Ectodermal cell (in vitro differentiated cells): ENCODE measurements around the gene SND1.

Experiments used
- H3K27ac ChIP-seq: 2 replicates; pipeline ENCODE4 v1.7.0; 2013; ENCODE audit warnings: mild to moderate bottlenecking, low read depth, low read length; ENCODE audit not compliant: insufficient read depth, poor library complexity, severe bottlenecking
- H3K27me3 ChIP-seq: 2 replicates; pipeline ENCODE4 v1.7.0; 2013; ENCODE audit warnings: mild to moderate bottlenecking, low read length; ENCODE audit not compliant: insufficient read depth, control insufficient read depth, poor library complexity, severe bottlenecking
- H3K36me3 ChIP-seq: one replicate; pipeline ENCODE4 v1.7.0; 2013; ENCODE audit warnings: low read length; ENCODE audit not compliant: control insufficient read depth, insufficient read depth
- H3K4me1 ChIP-seq: one replicate; pipeline ENCODE4 v1.7.0; 2013; ENCODE audit warnings: low read length; ENCODE audit not compliant: control insufficient read depth, insufficient read depth
- H3K4me3 ChIP-seq: 2 replicates; pipeline ENCODE4 v1.7.0; 2013; ENCODE audit warnings: low read depth, low read length, control low read depth; ENCODE audit not compliant: insufficient read depth
- H3K9me3 ChIP-seq: 2 replicates; pipeline ENCODE4 v1.7.0; 2013; ENCODE audit warnings: mild to moderate bottlenecking, low read length, moderate library complexity; ENCODE audit not compliant: control insufficient read depth
- WGBS, 2 experiments: methylation state at CpG; one replicate each; pipeline ENCODE4 v1.1.7; 2013; ENCODE audit warnings: missing lambda C conversion rate in 2 of 2; 5-methylcytosine and 5-hydroxymethylcytosine counted together

Gene SND1

DNA sequence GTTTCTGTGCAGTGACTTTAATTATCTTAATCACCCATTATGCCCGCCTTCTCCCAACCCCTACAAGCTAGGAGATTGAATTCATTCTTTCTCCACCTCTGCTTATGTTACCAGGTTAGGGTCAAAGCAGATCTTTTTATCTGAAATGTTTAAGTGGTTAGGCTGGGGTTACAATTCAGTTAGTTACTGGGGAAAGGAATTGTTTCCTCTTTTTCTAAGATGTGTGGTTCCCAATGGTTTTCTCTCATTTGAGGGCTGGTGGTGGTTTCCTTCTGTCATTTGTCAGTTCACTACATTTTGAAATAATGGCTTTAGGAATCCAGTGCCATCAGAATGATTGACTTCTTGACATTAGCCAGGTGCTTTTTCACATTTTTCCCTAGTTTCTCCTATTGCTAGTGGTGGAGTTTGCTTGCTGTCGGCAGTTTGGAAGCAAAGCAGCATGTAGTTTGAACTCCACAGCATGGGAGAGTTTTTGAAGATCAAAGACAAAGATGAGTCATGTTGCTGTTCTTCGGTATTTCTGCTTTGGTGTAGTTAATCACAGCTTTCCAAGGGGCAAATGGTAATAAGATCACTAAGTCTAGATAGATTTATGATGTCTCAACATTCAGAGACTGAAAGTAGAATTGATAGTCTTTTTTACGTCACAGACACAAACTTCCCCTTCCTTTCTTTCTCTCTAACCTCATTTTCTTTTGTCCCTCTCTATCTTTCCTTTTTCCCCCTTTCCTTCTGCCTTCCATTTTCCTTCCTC lies 168.2 kb downstream of the SND1 start:
- H3K4me3 ChIP-seq = no peak overlapping the region
- WGBS, 2 experiments = 68% methylated on average over 4 of the region's 4 CpGs
- no peaks in the 10 kb centered on the region for H3K36me3 ChIP-seq
- no peaks in the 10 kb centered on the region for H3K27me3 ChIP-seq
- no peaks in the 10 kb centered on the region for H3K9me3 ChIP-seq
- peaks cover 19% of the 10 kb centered on the region for H3K4me1 ChIP-seq
- no peak overlapping the region for H3K27ac ChIP-seq

DNA sequence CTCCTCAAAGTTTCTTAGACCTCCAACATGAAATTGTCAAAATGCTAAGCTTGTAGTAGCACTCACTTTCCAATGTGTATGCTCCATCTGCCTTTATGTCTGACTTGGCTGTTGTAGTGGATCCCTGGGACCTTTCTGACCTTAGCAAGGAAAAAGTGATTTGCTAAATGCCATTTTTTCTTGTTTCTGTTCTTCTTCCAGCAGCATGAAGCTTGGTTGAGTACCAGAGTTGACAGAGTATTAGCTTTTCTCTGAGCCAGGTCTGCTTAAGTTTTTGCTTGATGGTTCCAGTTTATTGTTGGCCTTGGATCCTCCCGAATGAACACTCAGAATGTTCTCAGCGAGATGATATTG lies 168.7 kb downstream of the SND1 start:
- H3K4me3 ChIP-seq = no peak overlapping the region
- 96 to 100% methylated on average over 2 of the region's 2 CpGs for WGBS, 2 experiments
- H3K36me3 ChIP-seq = no peaks in the 10 kb centered on the region
- H3K27ac ChIP-seq = no peak overlapping the region
- H3K4me1 ChIP-seq = peaks cover 19% of the 10 kb centered on the region
- no peaks in the 10 kb centered on the region for H3K9me3 ChIP-seq
- no peaks in the 10 kb centered on the region for H3K27me3 ChIP-seq

GRCh38 chr7:127821146-127821545 lies 169.2 kb downstream of the SND1 start:
- 94 to 100% methylated on average over 1 of the region's 1 CpG for WGBS, 2 experiments
- no peak overlapping the region for H3K4me3 ChIP-seq

DNA sequence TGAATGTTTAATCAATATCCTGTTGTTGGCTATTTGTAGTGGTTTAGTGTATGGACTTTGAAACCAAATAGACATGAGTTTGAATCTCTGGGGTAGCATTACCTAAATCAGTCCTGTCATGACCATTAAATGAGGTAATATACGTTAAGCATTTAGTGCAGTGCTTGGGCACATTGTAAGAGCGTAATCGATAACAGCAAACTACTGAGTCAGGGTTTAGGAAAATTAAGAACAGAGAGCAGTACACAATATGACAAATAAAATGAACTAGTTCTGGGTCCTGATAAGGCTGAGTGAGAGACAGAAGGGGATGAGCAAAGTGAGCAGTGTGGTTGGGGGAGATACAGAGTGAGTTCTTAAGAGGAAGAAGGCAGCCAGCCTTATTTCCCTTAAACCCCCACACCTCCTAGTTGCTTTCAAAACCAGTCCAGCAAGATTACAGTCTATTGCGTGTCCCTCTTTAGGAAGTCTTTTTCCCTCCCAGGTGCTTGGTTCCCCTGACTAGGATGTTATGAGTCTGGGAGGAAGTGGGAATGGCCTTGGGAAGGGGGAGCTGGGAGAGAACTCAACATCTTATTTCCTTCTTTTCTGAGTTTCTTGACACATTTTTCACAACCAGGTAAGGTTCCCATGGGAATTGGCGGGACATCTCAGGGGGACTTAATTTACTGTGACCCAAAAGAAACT lies 171.0 kb downstream of the SND1 start:
- Histone ChIP-seq H3K36me3 (no peaks in the 10 kb centered on the region), H3K27ac (no peak overlapping the region), H3K4me3 (no peak overlapping the region), H3K27me3 (no peaks in the 10 kb centered on the region), H3K4me1 (peaks cover 19% of the 10 kb centered on the region), H3K9me3 (no peaks in the 10 kb centered on the region)
- WGBS, 2 experiments = 93 to 94% methylated on average over 4 to 5 of the region's 5 CpGs

More at GRCh38 chr7:127821146-127821545, 169.2 kb downstream of the SND1 start:
- H3K36me3 ChIP-seq = no peaks in the 10 kb centered on the region
- H3K27me3 ChIP-seq = no peaks in the 10 kb centered on the region
- H3K27ac ChIP-seq = no peak overlapping the region
- H3K9me3 ChIP-seq = no peaks in the 10 kb centered on the region
- peaks cover 19% of the 10 kb centered on the region for H3K4me1 ChIP-seq

DNA sequence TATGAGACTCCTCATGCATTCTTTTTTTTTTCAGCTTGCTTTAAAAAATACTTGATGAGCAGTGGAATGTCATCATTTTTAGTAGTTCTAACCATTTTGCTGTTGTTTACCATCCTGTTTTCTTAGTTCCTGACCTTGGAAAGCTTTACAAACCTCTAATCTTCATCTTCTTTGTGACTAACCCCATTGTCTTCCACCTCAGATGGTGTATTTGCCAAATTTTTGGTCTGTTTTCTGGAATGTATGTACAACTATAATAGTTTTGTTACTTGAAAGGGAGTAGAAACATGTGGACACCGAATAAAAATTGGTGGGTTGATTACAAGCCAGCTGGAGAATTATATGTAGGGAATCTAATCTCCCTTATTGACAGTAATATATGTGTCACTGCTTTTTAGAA lies 172.7 kb downstream of the SND1 start:
- H3K27ac ChIP-seq = no peak overlapping the region
- 93 to 100% methylated on average over 1 of the region's 1 CpG for WGBS, 2 experiments
- H3K27me3 ChIP-seq = no peaks in the 10 kb centered on the region
- no peaks in the 10 kb centered on the region for H3K9me3 ChIP-seq
- H3K36me3 ChIP-seq = no peaks in the 10 kb centered on the region
- no peak overlapping the region for H3K4me3 ChIP-seq
- H3K4me1 ChIP-seq = peaks cover 15% of the 10 kb centered on the region

GRCh38 chr7:127828843-127829500 lies 177.0 kb downstream of the SND1 start:
- Histone ChIP-seq H3K27me3 (no peaks in the 10 kb centered on the region), H3K36me3 (no peaks in the 10 kb centered on the region), H3K27ac (no peak overlapping the region), H3K4me1 (no peaks in the 10 kb centered on the region), H3K9me3 (no peaks in the 10 kb centered on the region), H3K4me3 (no peak overlapping the region)
- WGBS, 2 experiments = 88 to 91% methylated on average over 4 of the region's 4 CpGs

GRCh38 chr7:127831318-127832219 lies 179.6 kb downstream of the SND1 start:
- Histone ChIP-seq H3K4me3 (no peak overlapping the region), H3K36me3 (no peaks in the 10 kb centered on the region), H3K27me3 (no peaks in the 10 kb centered on the region), H3K4me1 (no peaks in the 10 kb centered on the region), H3K9me3 (no peaks in the 10 kb centered on the region), H3K27ac (no peak overlapping the region)
- WGBS, 2 experiments = 94 to 95% methylated on average over 2 to 5 of the region's 5 CpGs

DNA sequence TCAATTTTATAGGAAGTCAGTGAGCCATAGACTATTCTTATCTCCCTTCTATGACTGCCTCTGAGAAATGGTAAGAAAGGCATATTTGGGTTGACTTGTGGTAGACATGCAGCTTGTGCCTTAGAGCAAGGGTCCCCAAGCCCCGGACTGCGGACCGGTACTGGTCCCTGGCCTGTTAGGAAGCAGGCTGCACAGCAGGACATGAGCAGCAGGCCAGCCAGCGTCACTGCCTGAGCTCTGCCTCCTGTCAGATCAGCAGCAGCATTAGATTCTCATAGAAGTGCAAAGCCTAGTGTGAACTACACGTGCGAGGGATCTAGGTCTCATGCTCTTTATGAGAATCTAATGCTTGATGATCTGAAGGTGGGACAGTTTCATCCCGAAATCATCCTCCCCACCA lies 180.6 kb downstream of the SND1 start:
- Histone ChIP-seq H3K4me3 (no peak overlapping the region), H3K9me3 (no peaks in the 10 kb centered on the region), H3K27ac (no peak overlapping the region), H3K4me1 (no peaks in the 10 kb centered on the region), H3K36me3 (no peaks in the 10 kb centered on the region), H3K27me3 (no peaks in the 10 kb centered on the region)
- 78 to 83% methylated on average over 7 of the region's 7 CpGs for WGBS, 2 experiments

DNA sequence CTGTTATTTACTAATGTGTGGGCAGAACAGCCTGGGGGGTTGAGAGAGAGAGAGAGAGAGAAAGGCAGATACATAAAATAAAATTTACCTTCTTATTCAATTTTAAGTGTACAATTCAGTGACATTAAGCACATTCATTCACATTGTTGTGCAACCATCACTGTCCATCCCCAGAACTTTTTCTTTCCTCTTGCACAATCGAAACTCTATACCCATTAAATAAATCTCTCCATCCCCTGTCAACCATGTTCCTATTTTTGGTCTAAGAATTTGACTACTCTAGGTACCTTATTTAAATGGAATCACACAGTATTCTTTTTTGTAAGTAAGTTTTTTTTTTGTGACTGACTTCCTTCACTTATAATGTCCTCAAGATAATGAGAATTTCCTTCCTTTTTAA lies 181.6 kb downstream of the SND1 start:
- Histone ChIP-seq H3K4me3 (no peak overlapping the region), H3K9me3 (no peaks in the 10 kb centered on the region), H3K4me1 (no peaks in the 10 kb centered on the region), H3K36me3 (no peaks in the 10 kb centered on the region), H3K27me3 (no peaks in the 10 kb centered on the region), H3K27ac (no peak overlapping the region)
- WGBS, 2 experiments = 77 to 94% methylated on average over 1 of the region's 1 CpG
